H1 (cell line): ENCODE data around the gene UCHL5.

Experiments used
- CHD7 ChIP-seq: fragments of 300-600 bp; sonication (generic); IDR thresholded peaks from 2 replicates; pipeline ENCODE4 v1.7.1; 2012; ENCODE audit warnings: low read length, moderate library complexity, mild to moderate bottlenecking, inconsistent platforms; ENCODE audit not compliant: insufficient replicate concordance
- EP300 ChIP-seq, 2 experiments: IDR thresholded peaks; 1 replicate in 1 of 2; 2 replicates in 1 of 2; pipeline ENCODE4 v1.6.1; 2011 to 2012; ENCODE audit warnings: low read depth in 2 of 2, low read length in 2 of 2, mild to moderate bottlenecking in 2 of 2, borderline replicate concordance in 1 of 2, inconsistent platforms in 1 of 2, moderate library complexity in 1 of 2
- GABPA ChIP-seq: IDR thresholded peaks from 2 replicates; pipeline ENCODE4 v1.6.1; 2011; ENCODE audit warnings: mild to moderate bottlenecking, low read length, moderate library complexity, borderline replicate concordance; ENCODE audit not compliant: insufficient read depth
- RAD21 ChIP-seq, 2 experiments: IDR thresholded peaks in 1 of 2; conservative IDR thresholded peaks in 1 of 2; 2 replicates each; pipeline ENCODE4 v1.6.1; 2011; ENCODE audit warnings: low read depth in 2 of 2, low read length in 2 of 2, improper control_type of control experiment in 1 of 2, inconsistent platforms in 1 of 2, mild to moderate bottlenecking in 1 of 2, moderate library complexity in 1 of 2
- RNF2 ChIP-seq: fragments of 200-900, 300-1000 bp; sonication (generic); IDR thresholded peaks from 2 replicates; pipeline ENCODE4 v1.7.1; 2016; ENCODE audit warnings: borderline replicate concordance, low read depth, mild to moderate bottlenecking, antibody characterized with exemption, low read length; ENCODE audit not compliant: poor library complexity, severe bottlenecking; ENCODE audit errors: missing control alignments
- SIN3A ChIP-seq, 2 experiments: IDR thresholded peaks in 1 of 2; conservative IDR thresholded peaks in 1 of 2; 2 replicates each; pipeline ENCODE4 v1.6.1; 2011 to 2012; ENCODE audit warnings: low read length in 2 of 2, improper control_type of control experiment in 1 of 2, low read depth in 1 of 2, mild to moderate bottlenecking in 1 of 2
- TF ChIP-seq, protein P1 (sequence below), 3 experiments: IDR thresholded peaks; 1 replicate in 2 of 3; 2 replicates in 1 of 3; pipeline versions ENCODE4 v1.5.1 to v1.6.1; 2011; ENCODE audit warnings: low read length in 3 of 3, mild to moderate bottlenecking in 3 of 3, inconsistent platforms in 2 of 3, low read depth in 1 of 3, moderate library complexity in 1 of 3; ENCODE audit not compliant: insufficient read depth in 1 of 3; ENCODE audit errors: control extremely low read depth in 1 of 3
- TF ChIP-seq, protein P2 (sequence below): IDR thresholded peaks from 2 replicates; pipeline ENCODE4 v1.6.1; 2012; ENCODE audit warnings: inconsistent platforms

GRCh38 chr1:193009501-193009900, 49.7 kb downstream of the UCHL5 start:
- no peak for TF ChIP-seq RNF2
- no peak for TF ChIP-seq RAD21 (IDR thresholded peaks at IDR 0.05 in 1 of 2, conservative IDR thresholded peaks at IDR 0.05 in 1 of 2; ENCODE audit: low read depth in 2 of 2, low read length in 2 of 2)
- TF ChIP-seq, protein P1, sequence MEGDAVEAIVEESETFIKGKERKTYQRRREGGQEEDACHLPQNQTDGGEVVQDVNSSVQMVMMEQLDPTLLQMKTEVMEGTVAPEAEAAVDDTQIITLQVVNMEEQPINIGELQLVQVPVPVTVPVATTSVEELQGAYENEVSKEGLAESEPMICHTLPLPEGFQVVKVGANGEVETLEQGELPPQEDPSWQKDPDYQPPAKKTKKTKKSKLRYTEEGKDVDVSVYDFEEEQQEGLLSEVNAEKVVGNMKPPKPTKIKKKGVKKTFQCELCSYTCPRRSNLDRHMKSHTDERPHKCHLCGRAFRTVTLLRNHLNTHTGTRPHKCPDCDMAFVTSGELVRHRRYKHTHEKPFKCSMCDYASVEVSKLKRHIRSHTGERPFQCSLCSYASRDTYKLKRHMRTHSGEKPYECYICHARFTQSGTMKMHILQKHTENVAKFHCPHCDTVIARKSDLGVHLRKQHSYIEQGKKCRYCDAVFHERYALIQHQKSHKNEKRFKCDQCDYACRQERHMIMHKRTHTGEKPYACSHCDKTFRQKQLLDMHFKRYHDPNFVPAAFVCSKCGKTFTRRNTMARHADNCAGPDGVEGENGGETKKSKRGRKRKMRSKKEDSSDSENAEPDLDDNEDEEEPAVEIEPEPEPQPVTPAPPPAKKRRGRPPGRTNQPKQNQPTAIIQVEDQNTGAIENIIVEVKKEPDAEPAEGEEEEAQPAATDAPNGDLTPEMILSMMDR (IDR thresholded peaks at IDR 0.05; ENCODE audit: control extremely low read depth in 1 of 3, insufficient read depth in 1 of 3, low read depth in 1 of 3, low read length in 3 of 3): no peak
- TF ChIP-seq SIN3A (conservative IDR thresholded peaks at IDR 0.05 in 1 of 2, IDR thresholded peaks at IDR 0.05 in 1 of 2; ENCODE audit: low read depth in 1 of 2, low read length in 2 of 2): no peak
- TF ChIP-seq GABPA: no peak
- no peak for TF ChIP-seq EP300 (IDR thresholded peaks at IDR 0.05; ENCODE audit: borderline replicate concordance in 1 of 2, low read depth in 2 of 2, low read length in 2 of 2)
- no peak for TF ChIP-seq CHD7
- TF ChIP-seq, protein P2, sequence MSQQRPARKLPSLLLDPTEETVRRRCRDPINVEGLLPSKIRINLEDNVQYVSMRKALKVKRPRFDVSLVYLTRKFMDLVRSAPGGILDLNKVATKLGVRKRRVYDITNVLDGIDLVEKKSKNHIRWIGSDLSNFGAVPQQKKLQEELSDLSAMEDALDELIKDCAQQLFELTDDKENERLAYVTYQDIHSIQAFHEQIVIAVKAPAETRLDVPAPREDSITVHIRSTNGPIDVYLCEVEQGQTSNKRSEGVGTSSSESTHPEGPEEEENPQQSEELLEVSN: no peak
